ENCODE data around the gene TERB1.

Gene TERB1, protein sequence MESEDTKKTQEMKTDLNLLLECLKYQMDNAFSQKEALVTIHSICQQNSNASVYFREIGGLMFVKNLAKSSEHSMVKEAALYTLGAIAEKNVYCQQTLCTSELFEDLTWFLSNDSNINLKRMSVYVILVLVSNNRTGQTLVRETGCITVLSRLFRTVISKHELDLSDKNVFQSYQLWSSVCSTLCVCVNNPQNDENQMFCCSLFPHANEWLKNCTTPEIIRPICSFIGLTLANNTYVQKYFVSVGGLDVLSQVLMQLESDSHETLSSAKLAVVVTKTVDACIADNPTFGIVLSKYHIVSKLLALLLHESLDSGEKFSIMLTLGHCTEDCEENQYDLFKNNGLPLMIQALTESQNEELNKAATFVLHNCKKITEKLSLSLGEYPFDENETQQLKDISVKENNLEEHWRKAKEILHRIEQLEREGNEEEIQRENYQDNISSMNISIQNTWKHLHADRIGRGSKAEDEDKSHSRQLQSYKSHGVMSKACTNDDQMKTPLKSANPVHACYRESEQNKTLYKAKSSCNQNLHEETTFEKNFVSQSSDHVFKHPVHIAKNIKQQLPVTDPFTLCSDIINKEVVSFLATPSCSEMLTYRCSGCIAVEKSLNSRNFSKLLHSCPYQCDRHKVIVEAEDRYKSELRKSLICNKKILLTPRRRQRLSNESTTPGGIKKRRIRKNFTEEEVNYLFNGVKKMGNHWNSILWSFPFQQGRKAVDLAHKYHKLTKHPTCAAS

DNA sequence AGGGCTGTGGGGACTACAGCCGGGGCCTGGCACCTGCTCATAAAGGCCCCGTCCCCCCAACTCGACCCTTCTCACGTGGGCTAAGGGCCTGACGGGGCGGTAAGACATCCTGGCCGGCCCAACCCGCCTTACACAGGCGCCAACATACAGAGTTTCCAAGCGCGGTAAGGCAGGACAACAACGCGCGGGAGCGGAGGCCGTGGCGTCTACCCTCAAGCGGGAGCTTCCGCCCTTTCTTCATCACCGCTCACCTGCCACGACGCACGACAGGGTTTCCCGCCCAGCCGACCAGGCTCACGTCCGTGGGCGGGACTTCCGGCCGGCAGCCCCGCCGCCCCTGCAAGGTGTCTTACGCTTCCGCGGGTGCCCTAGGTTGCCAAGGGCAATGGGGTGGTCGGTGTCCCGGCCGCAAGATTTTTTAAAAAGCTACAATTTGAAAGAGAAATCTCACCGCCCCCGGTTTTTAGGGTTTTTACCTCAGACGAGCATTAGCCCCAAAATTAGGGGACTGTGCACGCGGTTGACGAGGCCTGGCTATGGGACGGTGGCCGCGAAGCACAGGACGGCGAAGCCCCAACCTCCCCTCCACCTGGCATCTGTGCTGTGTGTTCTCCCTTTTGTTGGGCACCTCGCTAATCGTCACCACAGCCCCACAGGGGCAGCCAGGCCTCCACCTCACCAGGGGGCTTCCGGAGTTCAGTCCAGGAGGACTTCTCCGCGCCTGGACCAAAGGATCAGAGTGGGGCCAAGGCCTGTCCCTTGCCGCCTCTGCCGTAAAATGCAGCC lies at the start of gene TERB1:
Gene TERB1, minus strand, starts transcription at position 265 of the 786 bp plus-strand sequence. CDS start 4,786 bp downstream, outside the sequence.
- no peak for DNase-seq (ENCODE audit: low read depth)

DNA sequence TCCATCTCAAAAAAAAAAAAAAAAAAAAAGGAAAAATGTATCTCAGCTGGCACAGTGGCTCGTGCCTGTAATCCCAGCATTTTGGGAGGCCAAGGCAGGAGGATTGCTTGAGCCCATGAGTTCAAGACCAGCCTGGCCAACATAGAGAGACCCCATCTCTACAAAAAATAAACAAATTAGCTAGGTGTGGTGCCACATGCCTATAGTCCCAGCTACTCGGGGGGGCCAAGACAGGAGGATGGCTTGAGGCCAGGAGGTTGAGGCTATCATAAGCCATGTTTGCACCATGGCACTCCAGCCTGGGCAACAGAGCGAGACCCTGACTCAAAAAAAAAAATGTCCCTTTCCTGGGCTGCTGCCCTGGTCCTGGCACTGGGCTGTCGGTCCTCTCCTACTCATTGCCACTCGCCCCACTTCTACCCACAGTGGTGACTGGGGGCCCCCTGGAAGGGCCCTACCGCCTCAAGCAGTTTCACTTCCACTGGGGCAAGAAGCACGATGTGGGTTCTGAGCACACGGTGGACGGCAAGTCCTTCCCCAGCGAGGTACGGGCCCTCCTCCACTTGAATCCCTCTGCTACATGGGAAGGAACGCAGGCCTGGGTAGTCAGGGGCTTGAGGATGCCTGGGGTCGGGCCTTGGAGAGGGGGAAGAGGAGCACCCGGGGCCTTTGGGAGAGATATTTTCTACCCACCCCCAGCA lies 48.9 kb upstream of the TERB1 start:
- no peak for DNase-seq (ENCODE audit: low read depth)

DNA sequence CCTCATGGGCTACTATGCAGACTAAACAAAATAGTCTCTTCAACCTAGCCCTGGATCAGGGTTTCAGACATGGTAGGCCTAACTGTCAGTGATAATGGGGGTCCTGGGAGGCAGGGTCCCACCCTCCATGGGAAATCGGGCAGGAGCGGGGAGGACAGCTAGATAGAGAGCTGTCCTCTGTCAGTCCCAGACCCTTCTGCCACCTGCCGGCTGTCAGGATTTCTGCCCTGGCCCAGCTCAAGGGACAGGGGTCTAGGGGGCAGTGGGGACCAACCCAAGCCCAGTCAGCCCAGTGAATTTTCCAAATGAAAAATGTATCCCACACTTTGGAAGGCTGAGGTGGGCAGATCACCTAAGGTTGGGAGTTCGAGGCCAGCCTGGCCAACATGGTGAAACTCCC lies 48.2 kb upstream of the TERB1 start:
- no peak for DNase-seq (ENCODE audit: low read depth)

DNA sequence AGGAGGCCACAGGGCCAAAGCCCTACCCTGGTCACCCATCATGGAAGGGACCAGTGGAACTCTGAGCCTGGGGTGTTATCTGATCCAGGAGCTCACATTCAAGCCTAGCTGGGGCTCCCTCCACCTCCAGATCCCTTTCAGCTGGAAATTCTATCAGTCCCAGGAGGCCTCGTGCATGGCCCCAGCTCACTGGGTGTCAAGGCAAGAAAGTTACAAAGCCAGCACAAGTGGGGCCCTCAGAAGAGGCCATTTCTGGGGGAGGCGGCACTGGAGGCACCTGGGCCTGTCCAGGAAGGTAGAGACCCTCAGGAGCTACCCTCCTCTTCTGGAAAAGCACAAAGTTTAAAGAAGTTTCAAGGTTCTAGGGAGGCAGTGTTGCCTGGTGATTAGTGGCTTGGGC lies 47.6 kb upstream of the TERB1 start:
- no peak for DNase-seq (ENCODE audit: low read depth)

- DNase-seq (ENCODE audit: low read depth), result no peak
These were observed 46.8 kb upstream of the TERB1 start for GRCh38 chr16:66848172-66848571.

GRCh38 chr16:66847533-66848067 lies 46.2 kb upstream of the TERB1 start:
- DNase-seq (ENCODE audit: low read depth), result no peak

DNA sequence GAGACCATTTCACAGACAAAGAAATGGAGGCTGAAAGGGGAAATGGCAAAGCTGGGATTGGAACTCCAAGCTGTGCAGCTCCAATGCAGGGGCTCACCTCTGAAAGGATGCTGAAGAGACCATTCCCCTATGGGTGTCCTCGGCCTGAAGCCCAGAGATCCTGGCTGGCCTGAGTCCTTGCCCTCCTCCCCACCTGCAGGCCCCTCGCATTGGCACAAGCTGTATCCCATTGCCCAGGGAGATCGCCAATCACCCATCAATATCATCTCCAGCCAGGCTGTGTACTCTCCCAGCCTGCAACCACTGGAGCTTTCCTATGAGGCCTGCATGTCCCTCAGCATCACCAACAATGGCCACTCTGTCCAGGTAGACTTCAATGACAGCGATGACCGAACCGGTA lies 45.4 kb upstream of the TERB1 start:
- DNase-seq (ENCODE audit: low read depth), result no peak

GRCh38 chr16:66846266-66846665 lies 44.9 kb upstream of the TERB1 start:
- DNase-seq (ENCODE audit: low read depth), result no peak

- DNase-seq (ENCODE audit: low read depth), result no peak
These were observed 44.4 kb upstream of the TERB1 start for GRCh38 chr16:66845791-66846221.

- DNase-seq (ENCODE audit: low read depth), result no peak
These were observed 43.7 kb upstream of the TERB1 start for GRCh38 chr16:66845080-66845410.

- no peak for DNase-seq (ENCODE audit: low read depth)
These were observed 43.1 kb upstream of the TERB1 start, which contains the start of gene CA7 for GRCh38 chr16:66844342-66845079. TSS of gene CA7 (plus strand) at chr16:66844414. CDS start at chr16:66844488, 74 bp downstream.

DNA sequence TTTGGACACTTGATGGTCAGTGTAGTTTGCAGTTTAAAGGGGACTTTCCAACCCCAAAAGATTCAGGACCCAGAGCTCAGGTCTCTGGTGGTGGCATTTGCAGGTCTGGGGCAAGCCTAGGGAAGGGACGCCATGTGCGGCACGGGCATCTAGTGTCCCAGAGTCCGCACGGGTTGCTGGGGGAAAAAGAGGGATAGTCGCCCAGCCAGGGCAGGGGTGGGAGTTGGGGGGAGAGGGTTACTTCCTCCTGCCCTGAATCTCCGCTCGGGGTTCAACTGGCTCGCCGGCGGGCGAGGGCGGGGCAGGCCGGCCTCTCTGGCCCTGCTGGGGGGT lies 42.6 kb upstream of the TERB1 start:
- DNase-seq (ENCODE audit: low read depth), result no peak

DNA sequence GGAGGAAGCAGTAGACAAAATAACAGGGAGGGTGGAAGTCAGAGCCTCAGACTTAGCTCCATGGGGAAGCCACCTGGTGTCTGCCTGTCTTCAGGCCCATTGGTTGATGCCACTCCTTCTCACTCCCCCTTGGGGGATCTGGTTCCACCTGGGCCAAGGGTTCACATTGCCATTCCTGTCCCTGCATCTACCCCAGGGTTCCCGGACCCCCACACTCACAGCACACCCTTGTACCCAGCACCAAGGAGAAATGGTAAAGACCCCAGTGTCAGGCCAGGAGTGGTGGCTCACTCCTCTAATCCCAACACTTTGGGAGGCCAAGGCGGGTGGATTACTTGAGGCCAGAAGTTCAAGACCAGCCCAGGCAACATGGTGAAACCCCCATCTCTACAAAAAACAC lies 41.8 kb upstream of the TERB1 start:
- no peak for DNase-seq (ENCODE audit: low read depth)

- no peak for DNase-seq (ENCODE audit: low read depth)
These were observed 41.4 kb upstream of the TERB1 start for GRCh38 chr16:66842765-66843164.

DNA sequence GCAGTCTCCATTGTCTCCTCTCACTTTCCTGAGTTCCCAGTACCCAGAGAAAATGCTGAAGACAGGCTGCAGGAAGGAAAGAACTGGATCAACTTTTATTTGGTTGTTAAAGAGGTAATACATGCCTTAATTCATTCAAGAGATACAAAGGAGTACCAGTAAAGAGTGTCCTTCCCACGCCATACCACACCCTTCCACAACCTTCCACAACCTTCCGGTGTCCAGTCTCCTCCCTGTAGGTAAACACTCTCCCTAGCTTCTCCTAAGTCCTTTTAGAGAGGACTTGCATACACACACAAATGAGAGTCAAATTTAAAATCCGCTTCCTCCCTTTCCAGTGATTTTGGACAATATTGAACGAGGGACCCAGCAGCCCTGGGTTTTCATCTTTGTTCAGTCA lies 40.0 kb upstream of the TERB1 start:
- DNase-seq (ENCODE audit: low read depth), result no peak

- DNase-seq (ENCODE audit: low read depth), result no peak
These were observed 39.5 kb upstream of the TERB1 start for GRCh38 chr16:66840883-66841282.

DNA sequence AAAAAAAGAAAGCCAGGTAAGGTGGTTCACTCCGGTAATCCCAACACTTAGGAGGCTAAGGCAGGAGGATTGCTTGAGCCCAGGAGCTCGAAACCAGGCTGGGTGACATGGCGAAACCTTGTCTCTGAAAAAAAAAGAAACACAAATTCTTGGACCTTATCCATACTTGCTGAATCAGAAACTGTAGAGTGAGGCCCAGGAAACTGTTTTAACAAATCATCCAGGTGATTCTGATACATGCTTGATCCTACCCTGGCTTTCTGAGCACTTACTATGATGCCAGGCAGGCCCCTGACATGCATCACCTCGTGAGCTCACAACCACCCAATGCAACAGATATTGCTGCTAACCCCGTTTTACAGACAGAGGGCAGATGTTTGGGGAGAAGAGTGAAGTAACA lies 33.4 kb upstream of the TERB1 start:
- no peak for DNase-seq (ENCODE audit: low read depth)

- no peak for DNase-seq (ENCODE audit: low read depth)
These were observed 31.4 kb upstream of the TERB1 start for GRCh38 chr16:66832661-66833305.

GRCh38 chr16:66832190-66832589 lies 30.8 kb upstream of the TERB1 start:
- no peak for DNase-seq (ENCODE audit: low read depth)
